K562 (cell line): ENCODE measurements around the gene NEDD9. TPM values are rescaled to one million over a fixed set of nuclear protein-coding genes. Genes with fewer than 3 reads are reported as not detected.
A peak's percentile ranks its signal among the peaks of the same experiment; 100 is the strongest.

Source experiments
- ARID2 ChIP-seq: fragments of 450-650 bp; IDR thresholded peaks from 2 replicates; pipeline ENCODE4 v1.6.1; 2017; ENCODE audit warnings: antibody characterized with exemption, mild to moderate bottlenecking
- BRD9 ChIP-seq: fragments of 450-650 bp; IDR thresholded peaks from 2 replicates; pipeline ENCODE4 v1.6.1; 2018; ENCODE audit warnings: low read depth; ENCODE audit not compliant: partially characterized antibody
- DACH1 ChIP-seq: fragments of 450-650 bp; IDR thresholded peaks from 2 replicates; pipeline ENCODE4 v1.6.1; 2018; ENCODE audit not compliant: partially characterized antibody
- EHMT2 ChIP-seq: fragments of 450-650 bp; IDR thresholded peaks from 2 replicates; pipeline ENCODE4 v1.6.1; 2018; ENCODE audit warnings: antibody characterized with exemption
- ELF1 ChIP-seq: fragments of 200-800 bp; sonication (Bioruptor generic); IDR thresholded peaks from 2 replicates; pipeline ENCODE4 v1.6.1; 2016; ENCODE audit warnings: missing genetic modification characterization, missing compliant biosample characterization
- GABPA ChIP-seq: fragments of 200-800 bp; sonication (Bioruptor generic); conservative IDR thresholded peaks from 2 replicates; pipeline ENCODE4 v1.6.1; 2016; ENCODE audit warnings: low read depth, missing genetic modification characterization, missing compliant biosample characterization
- JUND ChIP-seq, 2 experiments: IDR thresholded peaks; 2 replicates in 1 of 2; 3 replicates in 1 of 2; pipeline ENCODE4 v1.6.1; 2011; ENCODE audit warnings: borderline replicate concordance in 2 of 2, low read depth in 2 of 2, low read length in 2 of 2, improper control_type of control experiment in 1 of 2, missing biosample characterization in 1 of 2, missing genetic modification characterization in 1 of 2, missing genetic modification reagents in 1 of 2
- KDM4B ChIP-seq, 2 experiments: fragments of 450-650 bp in 1 of 2; sonication (generic) in 1 of 2; IDR thresholded peaks; 2 replicates each; pipeline ENCODE4 v1.6.1; 2016 to 2017; ENCODE audit warnings: borderline replicate concordance in 2 of 2, antibody characterized with exemption in 1 of 2, low read depth in 1 of 2, mild to moderate bottlenecking in 1 of 2
- OTX1 ChIP-seq: fragments of 450-650 bp; formaldehyde crosslinking; IDR thresholded peaks from 2 replicates; pipeline ENCODE4 v1.4.0; 2022; ENCODE audit warnings: mild to moderate bottlenecking
- RBM34 ChIP-seq: fragments of 200-400 bp; formaldehyde crosslinking; IDR thresholded peaks from 2 replicates; pipeline ENCODE4 v1.6.1; 2018; ENCODE audit warnings: low read length, borderline replicate concordance; ENCODE audit not compliant: insufficient read depth
- TAF7 ChIP-seq: fragments of 450-650 bp; IDR thresholded peaks from 2 replicates; pipeline ENCODE4 v1.6.1; 2016; ENCODE audit warnings: missing genetic modification characterization, missing compliant biosample characterization
- ZBTB1 ChIP-seq: sonication (generic); formaldehyde crosslinking; IDR thresholded peaks from 2 replicates; pipeline ENCODE4 v1.8.1; 2023; ENCODE audit warnings: missing genetic modification reagents, low read depth, mild to moderate bottlenecking, borderline replicate concordance
- ZFP36 ChIP-seq: fragments of 150-350 bp; IDR thresholded peaks from 2 replicates; pipeline ENCODE4 v1.6.1; 2018; ENCODE audit warnings: low read length, low read depth; ENCODE audit not compliant: partially characterized antibody
- ZNF217 ChIP-seq: sonication (generic); formaldehyde crosslinking; IDR thresholded peaks from 2 replicates; pipeline ENCODE4 v1.8.0; 2022; ENCODE audit warnings: mild to moderate bottlenecking, missing genetic modification reagents
- ZNF75A ChIP-seq: fragments of 450-650 bp; formaldehyde crosslinking; IDR thresholded peaks from 2 replicates; pipeline ENCODE4 v1.4.0; 2020; ENCODE audit warnings: mild to moderate bottlenecking
- polyA plus RNA-seq, 8 experiments: library from polyadenylated mRNA; depleted of rRNA in 4 of 8; stranded (reverse) in 5 of 8; unstranded in 3 of 8; fragments of >200 nt; fragmentation: Nextera tagmentation in 2 of 8; fragmentation: Illumina TruSeq in 1 of 8; extraction: Ambion mirVana in 2 of 8; extraction: Trizol in 1 of 8; gene quantifications; 2 replicates each; pipeline versions ENCODE4 v1.2.1 to v1.2.3, GENCODE V29; 2011 to 2014; ENCODE audit warnings: inconsistent platforms in 1 of 8, missing spikeins in 1 of 8
- total RNA-seq, 7 experiments: library from RNA; depleted of rRNA in 6 of 7; stranded (reverse); fragments of >200 nt in 6 of 7; fragmentation: Illumina TruSeq in 2 of 7; extraction: Trizol in 2 of 7; gene quantifications; 2 replicates each; pipeline versions ENCODE4 v1.2.1 to v1.2.3, GENCODE V29; 2011 to 2021; ENCODE audit warnings: low replicate concordance in 1 of 7
- TF ChIP-seq, protein P1 (sequence below): sonication (generic); formaldehyde crosslinking; IDR thresholded peaks from 2 replicates; pipeline ENCODE4 v1.8.1; 2023; ENCODE audit warnings: mild to moderate bottlenecking, missing genetic modification reagents
- TF ChIP-seq, protein P2 (sequence below): fragments of 450-650 bp; formaldehyde crosslinking; IDR thresholded peaks from 2 replicates; pipeline ENCODE4 v1.4.0; 2022; ENCODE audit warnings: missing genetic modification characterization
- TF ChIP-seq, protein P3 (sequence below): sonication (generic); IDR thresholded peaks from 2 replicates; pipeline ENCODE4 v1.6.1; 2016
- TF ChIP-seq, protein P4 (sequence below): fragments of 250-450 bp; sonication (Bioruptor Pico); IDR thresholded peaks from 2 replicates; pipeline ENCODE4 v1.4.0; 2020; ENCODE audit warnings: mild to moderate bottlenecking, moderate library complexity

The NEDD9 gene
- total and polyA plus RNA-seq, 9 of the 15 experiments (the other 6 are each of a cell fraction or from before 2014, with no cell fraction given): 0.04 to 0.18 (median 0.15) TPM; not detected in 6

DNA sequence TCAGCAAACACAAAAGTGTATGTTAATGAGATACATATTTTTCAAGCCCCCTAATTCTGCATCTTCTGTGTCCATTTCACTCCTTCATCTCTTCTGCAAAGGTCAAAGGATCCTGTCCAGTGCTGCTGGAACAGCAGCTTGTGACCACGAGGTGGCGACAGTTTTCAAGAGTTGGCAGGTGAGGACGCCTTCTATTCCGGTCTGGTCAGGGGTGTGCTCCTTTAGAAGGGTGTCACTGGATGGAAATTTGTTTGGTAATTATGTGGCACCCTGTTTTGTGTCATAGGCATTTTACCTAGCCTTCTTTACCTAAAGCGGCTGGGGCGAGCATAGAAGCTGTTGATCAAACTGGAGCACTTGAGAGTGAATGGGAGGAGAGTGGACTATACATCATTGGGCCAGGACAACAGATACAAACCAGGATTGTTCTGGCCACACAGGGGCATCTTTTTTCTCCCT is 88.0 kb downstream of the NEDD9 start (continued):
- TF ChIP-seq ZFP36 (peak; percentile 16), JUND (IDR thresholded peaks at IDR 0.05; ENCODE audit: borderline replicate concordance, low read depth, low read length) (peak; percentile 59; the same call in 1 of the 2 replicates), JUND (tag; IDR thresholded peaks at IDR 0.05; ENCODE audit: borderline replicate concordance, low read depth, low read length) (no peak; the same call in 2 of the 3 replicates), GABPA (tag) (no peak), ZNF217 (CRISPR knock-in tag) (no peak), DACH1 (no peak), EHMT2 (peak; percentile 12; the same call in 1 of the 2 replicates), BRD9 (no peak), TAF7 (tag) (no peak), ZNF75A (CRISPR knock-in tag) (no peak), ZBTB1 (no peak), ARID2 (peak; percentile 56; the same call in 1 of the 2 replicates), RBM34 (no peak), OTX1 (CRISPR knock-in tag) (no peak), ELF1 (peak; percentile 27; the same call in 1 of the 2 replicates), KDM4B (IDR thresholded peaks at IDR 0.05; ENCODE audit: borderline replicate concordance in 2 of 2, low read depth in 1 of 2) (no peak)
- TF ChIP-seq, protein P1, sequence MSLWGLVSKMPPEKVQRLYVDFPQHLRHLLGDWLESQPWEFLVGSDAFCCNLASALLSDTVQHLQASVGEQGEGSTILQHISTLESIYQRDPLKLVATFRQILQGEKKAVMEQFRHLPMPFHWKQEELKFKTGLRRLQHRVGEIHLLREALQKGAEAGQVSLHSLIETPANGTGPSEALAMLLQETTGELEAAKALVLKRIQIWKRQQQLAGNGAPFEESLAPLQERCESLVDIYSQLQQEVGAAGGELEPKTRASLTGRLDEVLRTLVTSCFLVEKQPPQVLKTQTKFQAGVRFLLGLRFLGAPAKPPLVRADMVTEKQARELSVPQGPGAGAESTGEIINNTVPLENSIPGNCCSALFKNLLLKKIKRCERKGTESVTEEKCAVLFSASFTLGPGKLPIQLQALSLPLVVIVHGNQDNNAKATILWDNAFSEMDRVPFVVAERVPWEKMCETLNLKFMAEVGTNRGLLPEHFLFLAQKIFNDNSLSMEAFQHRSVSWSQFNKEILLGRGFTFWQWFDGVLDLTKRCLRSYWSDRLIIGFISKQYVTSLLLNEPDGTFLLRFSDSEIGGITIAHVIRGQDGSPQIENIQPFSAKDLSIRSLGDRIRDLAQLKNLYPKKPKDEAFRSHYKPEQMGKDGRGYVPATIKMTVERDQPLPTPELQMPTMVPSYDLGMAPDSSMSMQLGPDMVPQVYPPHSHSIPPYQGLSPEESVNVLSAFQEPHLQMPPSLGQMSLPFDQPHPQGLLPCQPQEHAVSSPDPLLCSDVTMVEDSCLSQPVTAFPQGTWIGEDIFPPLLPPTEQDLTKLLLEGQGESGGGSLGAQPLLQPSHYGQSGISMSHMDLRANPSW (CRISPR knock-in tag): no peak
- TF ChIP-seq, protein P2, sequence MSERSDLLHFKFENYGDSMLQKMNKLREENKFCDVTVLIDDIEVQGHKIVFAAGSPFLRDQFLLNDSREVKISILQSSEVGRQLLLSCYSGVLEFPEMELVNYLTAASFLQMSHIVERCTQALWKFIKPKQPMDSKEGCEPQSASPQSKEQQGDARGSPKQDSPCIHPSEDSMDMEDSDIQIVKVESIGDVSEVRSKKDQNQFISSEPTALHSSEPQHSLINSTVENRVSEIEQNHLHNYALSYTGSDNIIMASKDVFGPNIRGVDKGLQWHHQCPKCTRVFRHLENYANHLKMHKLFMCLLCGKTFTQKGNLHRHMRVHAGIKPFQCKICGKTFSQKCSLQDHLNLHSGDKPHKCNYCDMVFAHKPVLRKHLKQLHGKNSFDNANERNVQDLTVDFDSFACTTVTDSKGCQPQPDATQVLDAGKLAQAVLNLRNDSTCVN (CRISPR knock-in tag): no peak
- TF ChIP-seq, protein P3, sequence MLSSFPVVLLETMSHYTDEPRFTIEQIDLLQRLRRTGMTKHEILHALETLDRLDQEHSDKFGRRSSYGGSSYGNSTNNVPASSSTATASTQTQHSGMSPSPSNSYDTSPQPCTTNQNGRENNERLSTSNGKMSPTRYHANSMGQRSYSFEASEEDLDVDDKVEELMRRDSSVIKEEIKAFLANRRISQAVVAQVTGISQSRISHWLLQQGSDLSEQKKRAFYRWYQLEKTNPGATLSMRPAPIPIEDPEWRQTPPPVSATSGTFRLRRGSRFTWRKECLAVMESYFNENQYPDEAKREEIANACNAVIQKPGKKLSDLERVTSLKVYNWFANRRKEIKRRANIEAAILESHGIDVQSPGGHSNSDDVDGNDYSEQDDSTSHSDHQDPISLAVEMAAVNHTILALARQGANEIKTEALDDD: no peak
- TF ChIP-seq, protein P4, sequence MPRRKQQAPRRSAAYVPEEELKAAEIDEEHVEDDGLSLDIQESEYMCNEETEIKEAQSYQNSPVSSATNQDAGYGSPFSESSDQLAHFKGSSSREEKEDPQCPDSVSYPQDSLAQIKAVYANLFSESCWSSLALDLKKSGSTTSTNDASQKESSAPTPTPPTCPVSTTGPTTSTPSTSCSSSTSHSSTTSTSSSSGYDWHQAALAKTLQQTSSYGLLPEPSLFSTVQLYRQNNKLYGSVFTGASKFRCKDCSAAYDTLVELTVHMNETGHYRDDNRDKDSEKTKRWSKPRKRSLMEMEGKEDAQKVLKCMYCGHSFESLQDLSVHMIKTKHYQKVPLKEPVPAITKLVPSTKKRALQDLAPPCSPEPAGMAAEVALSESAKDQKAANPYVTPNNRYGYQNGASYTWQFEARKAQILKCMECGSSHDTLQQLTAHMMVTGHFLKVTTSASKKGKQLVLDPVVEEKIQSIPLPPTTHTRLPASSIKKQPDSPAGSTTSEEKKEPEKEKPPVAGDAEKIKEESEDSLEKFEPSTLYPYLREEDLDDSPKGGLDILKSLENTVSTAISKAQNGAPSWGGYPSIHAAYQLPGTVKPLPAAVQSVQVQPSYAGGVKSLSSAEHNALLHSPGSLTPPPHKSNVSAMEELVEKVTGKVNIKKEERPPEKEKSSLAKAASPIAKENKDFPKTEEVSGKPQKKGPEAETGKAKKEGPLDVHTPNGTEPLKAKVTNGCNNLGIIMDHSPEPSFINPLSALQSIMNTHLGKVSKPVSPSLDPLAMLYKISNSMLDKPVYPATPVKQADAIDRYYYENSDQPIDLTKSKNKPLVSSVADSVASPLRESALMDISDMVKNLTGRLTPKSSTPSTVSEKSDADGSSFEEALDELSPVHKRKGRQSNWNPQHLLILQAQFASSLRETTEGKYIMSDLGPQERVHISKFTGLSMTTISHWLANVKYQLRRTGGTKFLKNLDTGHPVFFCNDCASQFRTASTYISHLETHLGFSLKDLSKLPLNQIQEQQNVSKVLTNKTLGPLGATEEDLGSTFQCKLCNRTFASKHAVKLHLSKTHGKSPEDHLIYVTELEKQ (CRISPR knock-in tag): no peak
